ENCODE measurements around the gene PLXDC1.
"Not testable (repeated sequence)": the region's sequence is repeated elsewhere in the genome, so short reads cannot be mapped to it uniquely, and the experiment has no call there.

Gene PLXDC1

GRCh38 chr17:39122991-39123390 lies 28.4 kb downstream of the PLXDC1 start:
- no peak for DNase-seq

GRCh38 chr17:39121919-39122318 lies 29.5 kb downstream of the PLXDC1 start:
- DNase-seq, result not testable (repeated sequence)

GRCh38 chr17:39118674-39119419 lies 32.6 kb downstream of the PLXDC1 start:
- no peak for DNase-seq

GRCh38 chr17:39116224-39116623 lies 35.2 kb downstream of the PLXDC1 start:
- no peak for DNase-seq

GRCh38 chr17:39115135-39115534 lies 36.3 kb downstream of the PLXDC1 start:
- DNase-seq, result no peak

GRCh38 chr17:39114723-39115122 lies 36.7 kb downstream of the PLXDC1 start:
- DNase-seq, result no peak

GRCh38 chr17:39113871-39114270 lies 37.6 kb downstream of the PLXDC1 start:
- no peak for DNase-seq

- DNase-seq, result no peak
Measured at GRCh38 chr17:39110435-39111136, 40.9 kb downstream of the PLXDC1 start.

- no peak for DNase-seq
Measured at GRCh38 chr17:39108461-39109375, 42.7 kb downstream of the PLXDC1 start.

GRCh38 chr17:39107973-39108372 lies 43.5 kb downstream of the PLXDC1 start:
- DNase-seq, result no peak

GRCh38 chr17:39107155-39107554 lies 44.3 kb downstream of the PLXDC1 start:
- DNase-seq, result no peak

GRCh38 chr17:39105705-39106104 lies 45.7 kb downstream of the PLXDC1 start:
- DNase-seq, result no peak

GRCh38 chr17:39104657-39105056 lies 46.8 kb downstream of the PLXDC1 start:
- DNase-seq, result no peak

- no peak for DNase-seq
Measured at GRCh38 chr17:39104046-39104445, 47.4 kb downstream of the PLXDC1 start.

GRCh38 chr17:39101091-39101490 lies 50.3 kb downstream of the PLXDC1 start:
- DNase-seq, result no peak

GRCh38 chr17:39100530-39100929 lies 50.9 kb downstream of the PLXDC1 start:
- DNase-seq, result no peak

GRCh38 chr17:39099663-39100286 lies 51.7 kb downstream of the PLXDC1 start:
- no peak for DNase-seq

GRCh38 chr17:39098588-39098987 lies 52.8 kb downstream of the PLXDC1 start:
- no peak for DNase-seq

- DNase-seq, result no peak
Measured at GRCh38 chr17:39097537-39097936, 53.9 kb downstream of the PLXDC1 start.

- no peak for DNase-seq
Measured at GRCh38 chr17:39097150-39097519, 54.3 kb downstream of the PLXDC1 start.

GRCh38 chr17:39096508-39097149 lies 54.8 kb downstream of the PLXDC1 start:
- DNase-seq, result no peak

GRCh38 chr17:39095309-39095686 lies 56.1 kb downstream of the PLXDC1 start:
- DNase-seq, result no peak

All from stimulated activated CD4-positive, alpha-beta T cell treated with anti-CD3 and anti-CD28 coated beads, Interleukin-1b, Interleukin-23, amount 100 ng/mL, for 48 hours (primary cell).